ENCODE measurements around the gene WNT4. TPM values are rescaled to one million over a fixed set of nuclear protein-coding genes. Genes with fewer than 3 reads are reported as not detected.
A peak's percentile ranks its signal among the peaks of the same experiment; 100 is the strongest.

The WNT4 gene
- total and polyA plus RNA-seq, 7 donors: 0.10 to 5.6 (median 0.44) TPM

GRCh38 chr1:22076346-22076745 is 66.6 kb downstream of the WNT4 start:
- peaks cover 66% of the 10 kb centered on the region for H3K4me1 ChIP-seq
- no peak for TF ChIP-seq CTCF (IDR thresholded peaks at IDR 0.05)
- peaks cover 4 to 34% of the 10 kb centered on the region in 2 donors for H3K36me3 ChIP-seq (ENCODE audit: insufficient read depth in 1 of 2, low read depth in 1 of 2)
- ATAC-seq (no peak), DNase-seq (no peak)
- no peaks in the 10 kb centered on the region for H3K27me3 ChIP-seq (ENCODE audit: insufficient read depth in 3 of 3, low read length in 2 of 3)
- intact Hi-C loops (cut with DNase I): no loop called here
- no peak overlapping the region for H3K27ac ChIP-seq
- H3K4me3 ChIP-seq: no peak overlapping the region
- no peaks in the 10 kb centered on the region for H3K9me3 ChIP-seq
- 73 to 92% (median 76%) methylated on average over 3 of the region's 3 CpGs for WGBS, 3 donors

- H3K4me1 ChIP-seq: peaks cover 68% of the 10 kb centered on the region
- DNase-seq (no peak), ATAC-seq (no peak)
- H3K27me3 ChIP-seq (ENCODE audit: insufficient read depth in 3 of 3, low read length in 2 of 3): no peaks in the 10 kb centered on the region
- H3K27ac ChIP-seq: no peak overlapping the region
- 48 to 72% (median 70%) methylated on average over 2 of the region's 2 CpGs for WGBS, 3 donors
- H3K4me3 ChIP-seq: no peak overlapping the region
- H3K36me3 ChIP-seq (ENCODE audit: insufficient read depth in 1 of 2, low read depth in 1 of 2): peaks cover 4 to 29% of the 10 kb centered on the region in 2 donors
- no peak for TF ChIP-seq CTCF (IDR thresholded peaks at IDR 0.05)
- intact Hi-C loops (cut with DNase I): no loop called here
- H3K9me3 ChIP-seq: no peaks in the 10 kb centered on the region
These were observed 67.2 kb downstream of the WNT4 start for GRCh38 chr1:22075718-22076117.

GRCh38 chr1:22074803-22075202 is 68.1 kb downstream of the WNT4 start:
- 5 to 11% (median 6%) methylated on average over 1 of the region's 1 CpG for WGBS, 3 donors
- DNase-seq (no peak), ATAC-seq (no peak)
- TF ChIP-seq CTCF (IDR thresholded peaks at IDR 0.05): no peak
- intact Hi-C loops (cut with DNase I): no loop called here
- Histone ChIP-seq H3K27me3 (ENCODE audit: insufficient read depth in 3 of 3, low read length in 2 of 3) (no peaks in the 10 kb centered on the region), H3K27ac (peak overlapping the region; percentile 6), H3K4me3 (no peak overlapping the region), H3K9me3 (no peaks in the 10 kb centered on the region), H3K4me1 (peaks cover 71% of the 10 kb centered on the region), H3K36me3 (ENCODE audit: insufficient read depth in 1 of 2, low read depth in 1 of 2) (peaks cover 4 to 20% of the 10 kb centered on the region in 2 donors)

- H3K4me3 ChIP-seq: no peak overlapping the region
- peaks cover 3 to 4% of the 10 kb centered on the region in 2 donors for H3K36me3 ChIP-seq (ENCODE audit: insufficient read depth in 1 of 2, low read depth in 1 of 2)
- ATAC-seq (no peak), DNase-seq (no peak)
- intact Hi-C loops (cut with DNase I): no loop called here
- H3K27me3 ChIP-seq (ENCODE audit: insufficient read depth in 3 of 3, low read length in 2 of 3): no peaks in the 10 kb centered on the region
- no peak for TF ChIP-seq CTCF (IDR thresholded peaks at IDR 0.05)
- H3K27ac ChIP-seq: no peak overlapping the region
- H3K9me3 ChIP-seq: no peaks in the 10 kb centered on the region
- H3K4me1 ChIP-seq: peaks cover 78% of the 10 kb centered on the region
- 83 to 86% (median 83%) methylated on average over 2 of the region's 2 CpGs for WGBS, 3 donors
These were observed 71.4 kb downstream of the WNT4 start for GRCh38 chr1:22071511-22071910.

Other genes with a start within 250 kb of the WNT4 start
- 100 to 1,000 TPM; 102 to 168 (median 135) TPM for gene HSPG2, start 205.8 kb downstream of the WNT4 start, total RNA-seq
- 10 to 100 TPM; 24.5 to 74.8 (median 43.8) TPM for gene HSPG2, start 205.8 kb downstream of the WNT4 start, polyA plus RNA-seq
- 1 to 10 TPM in 1 of 4 donors, under 1 TPM in 1, not detected in 2; 0.42 to 1.7 TPM for gene CELA3B, start 166.1 kb downstream of the WNT4 start, total RNA-seq
- gene CELA3B, start 166.1 kb downstream of the WNT4 start, polyA plus RNA-seq: under 1 TPM; 0.09 to 0.64 (median 0.24) TPM
- 1 to 10 TPM in 1 of 4 donors, under 1 TPM in 1, not detected in 2; 0.65 to 4.0 TPM for gene CELA3A, start 141.4 kb downstream of the WNT4 start, total RNA-seq
- 1 to 10 TPM in 1 of 3 donors, under 1 TPM in 1, not detected in 1; 0.62 to 2.2 TPM for gene CELA3A, start 141.4 kb downstream of the WNT4 start, polyA plus RNA-seq
- 100 to 1,000 TPM in 3 of 4 donors, 10 to 100 TPM in 1; 98.7 to 135 (median 122) TPM for gene CDC42, start 90.4 kb downstream of the WNT4 start, total RNA-seq
- 100 to 1,000 TPM in 2 of 3 donors, 10 to 100 TPM in 1; 71.6 to 126 (median 115) TPM for gene CDC42, start 90.4 kb downstream of the WNT4 start, polyA plus RNA-seq